DND-41 (cell line): ENCODE data around the gene ZSWIM8.

Experiments used
- ATAC-seq: fragments of 200-7000 bp; cut with Tn5 transposase; 3 replicates; pipeline ENCODE4 v1.9.1; 2021; ENCODE audit warnings: low read depth; ENCODE audit not compliant: insufficient read depth
- DNase-seq: peaks from one replicate; pipeline ENCODE4 v3.0.0-alpha.2; 2020
- H2AFZ ChIP-seq: 2 replicates; pipeline ENCODE4 v1.6.0; 2012; ENCODE audit warnings: low read depth, low read length
- H3K27ac ChIP-seq: 2 replicates; pipeline ENCODE4 v1.5.1; 2012; ENCODE audit warnings: low read length, inconsistent platforms
- H3K27me3 ChIP-seq: fragments of 200-600 bp; sonication (generic); 2 replicates; pipeline ENCODE4 v1.6.0; 2012; ENCODE audit warnings: low read length, mild to moderate bottlenecking, inconsistent platforms; ENCODE audit not compliant: insufficient read depth, poor library complexity
- H3K36me3 ChIP-seq: 2 replicates; pipeline ENCODE4 v1.5.1; 2012; ENCODE audit warnings: low read length, inconsistent platforms; ENCODE audit not compliant: insufficient read depth
- H3K4me1 ChIP-seq: 2 replicates; pipeline ENCODE4 v1.5.1; 2012; ENCODE audit warnings: mild to moderate bottlenecking, low read length; ENCODE audit not compliant: insufficient read depth
- H3K4me2 ChIP-seq: 2 replicates; pipeline ENCODE4 v1.6.0; 2012; ENCODE audit warnings: mild to moderate bottlenecking, moderate library complexity, low read length, inconsistent platforms; ENCODE audit not compliant: insufficient read depth
- H3K4me3 ChIP-seq, 2 experiments: fragments of 200-600 bp in 1 of 2; shearing (Covaris generic) in 1 of 2; 2 replicates each; pipeline ENCODE4 v1.5.1; 2012 to 2016; ENCODE audit warnings: inconsistent platforms in 2 of 2, low read length in 2 of 2, mild to moderate bottlenecking in 2 of 2, low read depth in 1 of 2, moderate library complexity in 1 of 2
- H3K79me2 ChIP-seq: 2 replicates; pipeline ENCODE4 v1.6.0; 2012; ENCODE audit warnings: low read length, inconsistent platforms; ENCODE audit not compliant: insufficient read depth
- H3K9ac ChIP-seq: 2 replicates; pipeline ENCODE4 v1.6.0; 2012; ENCODE audit warnings: low read depth, mild to moderate bottlenecking, inconsistent platforms, low read length, moderate library complexity
- H3K9me3 ChIP-seq: 2 replicates; pipeline ENCODE4 v1.5.1; 2012; ENCODE audit warnings: low read length, moderate library complexity, mild to moderate bottlenecking, inconsistent platforms; ENCODE audit not compliant: insufficient read depth, severe bottlenecking
- H4K20me1 ChIP-seq: 2 replicates; pipeline ENCODE4 v1.6.0; 2012; ENCODE audit warnings: low read length; ENCODE audit not compliant: insufficient read depth
- EZH2 ChIP-seq: IDR thresholded peaks from 3 replicates; pipeline ENCODE4 v1.6.1; 2012; ENCODE audit warnings: borderline replicate concordance, low read depth, mild to moderate bottlenecking, moderate library complexity, low read length, inconsistent platforms; ENCODE audit not compliant: severe bottlenecking
- TF ChIP-seq, protein P1 (sequence below): IDR thresholded peaks from 2 replicates; pipeline ENCODE4 v1.5.1; 2012; ENCODE audit warnings: borderline replicate concordance, low read length, moderate library complexity, mild to moderate bottlenecking; ENCODE audit not compliant: poor library complexity, severe bottlenecking; ENCODE audit errors: extremely low read depth

ZSWIM8 gene

DNA sequence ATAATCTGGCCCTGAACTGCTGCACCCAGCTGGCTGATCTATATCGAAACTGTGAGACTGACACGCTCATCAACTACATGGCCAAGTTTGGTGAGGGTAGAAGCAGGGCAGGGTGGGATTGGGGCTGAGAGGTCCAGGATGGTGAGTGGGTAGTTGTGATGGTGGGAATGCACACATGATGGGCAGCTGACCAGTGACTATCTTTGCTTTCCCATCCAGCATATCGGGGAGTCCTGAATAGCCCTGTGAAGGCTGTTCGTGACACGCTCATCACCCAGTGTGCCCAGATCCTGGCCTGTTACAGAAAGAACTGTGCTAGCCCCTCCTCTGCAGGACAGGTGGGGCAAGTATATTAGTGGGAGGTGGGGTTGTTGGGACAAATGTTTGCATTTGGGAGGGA lies 16.0 kb upstream of the ZSWIM8 start:
- TF ChIP-seq, protein P1, sequence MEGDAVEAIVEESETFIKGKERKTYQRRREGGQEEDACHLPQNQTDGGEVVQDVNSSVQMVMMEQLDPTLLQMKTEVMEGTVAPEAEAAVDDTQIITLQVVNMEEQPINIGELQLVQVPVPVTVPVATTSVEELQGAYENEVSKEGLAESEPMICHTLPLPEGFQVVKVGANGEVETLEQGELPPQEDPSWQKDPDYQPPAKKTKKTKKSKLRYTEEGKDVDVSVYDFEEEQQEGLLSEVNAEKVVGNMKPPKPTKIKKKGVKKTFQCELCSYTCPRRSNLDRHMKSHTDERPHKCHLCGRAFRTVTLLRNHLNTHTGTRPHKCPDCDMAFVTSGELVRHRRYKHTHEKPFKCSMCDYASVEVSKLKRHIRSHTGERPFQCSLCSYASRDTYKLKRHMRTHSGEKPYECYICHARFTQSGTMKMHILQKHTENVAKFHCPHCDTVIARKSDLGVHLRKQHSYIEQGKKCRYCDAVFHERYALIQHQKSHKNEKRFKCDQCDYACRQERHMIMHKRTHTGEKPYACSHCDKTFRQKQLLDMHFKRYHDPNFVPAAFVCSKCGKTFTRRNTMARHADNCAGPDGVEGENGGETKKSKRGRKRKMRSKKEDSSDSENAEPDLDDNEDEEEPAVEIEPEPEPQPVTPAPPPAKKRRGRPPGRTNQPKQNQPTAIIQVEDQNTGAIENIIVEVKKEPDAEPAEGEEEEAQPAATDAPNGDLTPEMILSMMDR = no peak
- no peak for TF ChIP-seq EZH2
- DNase-seq (no peak), ATAC-seq (no peak)
- Histone ChIP-seq H3K4me3 (no peak overlapping the region), H3K36me3 (peaks cover 82% of the 10 kb centered on the region), H2AFZ (no peak overlapping the region), H3K4me1 (peaks cover 26% of the 10 kb centered on the region), H3K79me2 (peaks cover 16% of the 10 kb centered on the region), H4K20me1 (0 out of 2 replicates have a peak, but pooled peaks cover under 1% of the 10 kb centered on the region), H3K27ac (no peak overlapping the region), H3K9me3 (no peaks in the 10 kb centered on the region), H3K4me2 (no peak overlapping the region), H3K9ac (no peak overlapping the region), H3K27me3 (no peaks in the 10 kb centered on the region)

DNA sequence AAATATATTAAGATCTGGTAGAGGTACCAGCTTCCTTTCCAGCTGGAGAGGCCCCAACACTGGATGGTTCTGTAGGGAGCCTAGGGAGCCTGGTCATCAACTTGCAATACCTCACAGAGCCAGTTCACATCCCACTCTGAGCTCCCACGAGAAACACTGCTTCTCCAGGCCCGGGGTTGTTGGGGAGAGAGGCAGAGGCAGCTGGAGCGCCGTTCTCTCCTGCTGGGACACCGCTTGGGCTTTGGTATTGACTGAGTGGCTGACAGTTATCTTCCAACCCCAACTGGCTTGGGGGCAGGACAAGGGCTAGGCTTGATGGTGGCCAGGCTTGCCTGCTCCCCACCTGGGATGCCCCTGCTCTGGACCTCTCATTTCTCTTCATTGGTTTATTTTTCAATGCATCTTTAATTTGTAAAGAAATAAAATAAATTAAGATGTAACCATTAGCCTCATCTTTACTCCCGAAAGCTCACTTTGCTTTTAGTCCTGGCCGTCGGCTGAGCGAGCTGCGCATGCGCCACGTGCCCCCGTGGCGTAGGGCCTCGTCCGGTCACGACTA lies 13.6 kb upstream of the ZSWIM8 start:
- Histone ChIP-seq H3K4me1 (peaks cover 47% of the 10 kb centered on the region), H4K20me1 (peaks cover 3% of the 10 kb centered on the region; the same call in 1 of the 2 replicates), H2AFZ (peak overlapping the region; percentile 86), H3K27ac (peak overlapping the region; percentile 71), H3K9ac (peak overlapping the region; percentile 72), H3K79me2 (peaks cover 38% of the 10 kb centered on the region), H3K4me2 (peak overlapping the region; percentile 92), H3K9me3 (no peaks in the 10 kb centered on the region), H3K4me3 (peak overlapping the region; percentile 63 to 73; a peak in 3 of 4 replicates), H3K27me3 (no peaks in the 10 kb centered on the region), H3K36me3 (peaks cover 74% of the 10 kb centered on the region)
- no peak; the same call in 2 of the 3 replicates for ATAC-seq
- DNase-seq = no peak
- TF ChIP-seq EZH2 = no peak
- TF ChIP-seq, protein P1 = no peak

DNA sequence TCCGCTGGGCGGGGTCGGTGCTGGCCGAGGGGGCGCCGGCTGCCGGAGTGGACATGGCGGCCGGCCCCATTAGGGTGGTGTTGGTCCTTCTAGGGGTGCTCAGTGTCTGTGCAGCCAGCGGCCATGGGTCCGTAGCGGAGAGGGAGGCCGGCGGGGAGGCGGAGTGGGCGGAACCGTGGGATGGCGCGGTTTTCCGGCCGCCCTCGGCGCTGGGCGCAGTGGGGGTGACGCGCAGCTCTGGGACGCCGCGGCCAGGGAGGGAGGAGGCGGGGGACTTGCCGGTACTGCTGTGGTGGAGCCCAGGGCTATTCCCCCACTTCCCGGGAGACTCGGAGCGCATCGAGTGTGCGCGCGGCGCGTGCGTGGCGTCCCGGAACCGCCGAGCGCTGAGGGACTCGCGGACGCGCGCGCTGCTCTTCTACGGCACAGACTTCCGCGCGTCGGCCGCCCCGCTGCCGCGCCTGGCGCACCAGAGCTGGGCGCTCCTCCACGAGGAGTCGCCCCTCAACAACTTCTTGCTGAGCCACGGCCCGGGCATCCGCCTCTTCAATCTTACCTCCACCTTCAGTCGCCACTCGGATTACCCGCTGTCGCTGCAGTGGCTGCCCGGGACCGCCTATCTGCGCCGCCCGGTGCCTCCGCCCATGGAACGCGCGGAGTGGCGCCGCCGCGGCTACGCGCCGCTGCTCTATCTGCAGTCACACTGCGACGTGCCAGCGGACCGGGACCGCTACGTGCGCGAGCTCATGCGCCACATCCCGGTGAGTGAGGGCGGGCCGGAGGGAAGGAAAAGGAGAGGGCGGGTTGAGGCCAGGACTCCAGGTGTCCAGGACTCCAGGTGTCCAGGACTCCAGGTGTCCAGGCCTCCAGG lies 12.9 kb upstream of the ZSWIM8 start:
- TF ChIP-seq, protein P1 = peak; percentile 25
- TF ChIP-seq EZH2 = no peak
- peak overlapping the region; percentile 71 for H3K27ac ChIP-seq
- ATAC-seq (peak; percentile 78), DNase-seq (peak; percentile 80)
- H3K9me3 ChIP-seq = no peaks in the 10 kb centered on the region
- H3K9ac ChIP-seq = peak overlapping the region; percentile 72
- peak overlapping the region; percentile 86 for H2AFZ ChIP-seq
- peaks cover 74% of the 10 kb centered on the region for H3K36me3 ChIP-seq
- peaks cover 50% of the 10 kb centered on the region for H3K4me1 ChIP-seq
- peaks cover 45% of the 10 kb centered on the region for H3K79me2 ChIP-seq
- peak overlapping the region; percentile 63 to 73 for H3K4me3 ChIP-seq
- H4K20me1 ChIP-seq = peaks cover 3% of the 10 kb centered on the region; the same call in 1 of the 2 replicates
- H3K27me3 ChIP-seq = no peaks in the 10 kb centered on the region
- H3K4me2 ChIP-seq = peak overlapping the region; percentile 92
